AG04449 (cell line): ENCODE measurements around the gene MAML2.
A peak's percentile ranks its signal among the peaks of the same experiment; 100 is the strongest.

ENCODE experiments used
- CTCF ChIA-PET: fragments of 350-600 bp; formaldehyde crosslinking; extraction: SDS; loops from one replicate; lab custom pipeline; 2021; ENCODE audit warnings: antibody characterized with exemption; lab: Yijun Ruan, JAX
- POLR2A ChIA-PET: fragments of 400-600, 350-600 bp; formaldehyde crosslinking; extraction: SDS; loops from one replicate; lab custom pipeline; 2020; ENCODE audit warnings: antibody characterized with exemption, inconsistent platforms; lab: Yijun Ruan, JAX
- DNase-seq: peaks from one replicate; pipeline ENCODE4 v3.0.0-alpha.2; 2010; ENCODE audit warnings: low read depth, low spot score
- H3K4me3 ChIP-seq: 2 replicates; pipeline ENCODE4 v1.5.1; 2011; ENCODE audit warnings: low read depth, mild to moderate bottlenecking, control low read depth, low read length
- CTCF ChIP-seq: IDR thresholded peaks from one replicate; pipeline ENCODE4 v1.5.1; 2011; ENCODE audit warnings: mild to moderate bottlenecking, moderate library complexity, low read length, control low read depth, inconsistent platforms; ENCODE audit not compliant: insufficient read depth; ENCODE audit errors: missing control alignments

MAML2 gene

GRCh38 chr11:96015906-96016565 lies 327.0 kb downstream of the MAML2 start:
- no peak overlapping the region for H3K4me3 ChIP-seq
- CTCF ChIA-PET = interaction anchor here (1.5 kb wide), 1 partner anchor 327 kb away, joined by 5 read pairs; the partner anchor contains the start of gene MAML2
- DNase-seq = no peak
- no peak for TF ChIP-seq CTCF
- POLR2A ChIA-PET = no interaction called here

- POLR2A ChIA-PET = interaction anchor here (0.6 kb wide), 1 partner anchor 20 kb away, joined by 3 read pairs; no protein-coding TSS in a partner anchor
Measured at GRCh38 chr11:96014217-96014616, 328.8 kb downstream of the MAML2 start.

GRCh38 chr11:96013461-96014213 lies 329.4 kb downstream of the MAML2 start:
- H3K4me3 ChIP-seq = no peak overlapping the region
- TF ChIP-seq CTCF = no peak
- DNase-seq = no peak
- ChIA-PET POLR2A (interaction anchor here (0.6 kb wide), 1 partner anchor 21 kb away, joined by 3 read pairs; no protein-coding TSS in a partner anchor), CTCF (interaction anchor here (1.0 to 2.8 kb wide), 4 partner anchors 12 to 383 kb away, joined by 3 to 14 read pairs (median 6); partner anchors contain the start of genes CCDC82, JRKL and MAML2)

More at GRCh38 chr11:96014217-96014616, 328.8 kb downstream of the MAML2 start:
- TF ChIP-seq CTCF = no peak
- no peak for DNase-seq
- CTCF ChIA-PET = interaction anchor here (1.0 to 2.8 kb wide), 4 partner anchors 141 to 382 kb away, joined by 5 to 14 read pairs (median 6); partner anchors contain the start of gene MAML2
- no peak overlapping the region for H3K4me3 ChIP-seq

- DNase-seq = peak; percentile 19
- TF ChIP-seq CTCF = peak; percentile 58
- ChIA-PET POLR2A (no interaction called here), CTCF (interaction anchor here (1.0 to 2.8 kb wide), 6 partner anchors 10 to 384 kb away, joined by 3 to 8 read pairs (median 3); partner anchors contain the start of genes CCDC82, JRKL and MAML2)
- H3K4me3 ChIP-seq = no peak overlapping the region; the same call in 1 of the 2 replicates
Measured at GRCh38 chr11:96012086-96012824, 330.7 kb downstream of the MAML2 start.

- ChIA-PET CTCF (interaction anchor here (1.2 to 1.4 kb wide), 2 partner anchors 12 to 383 kb away, joined by 3 read pairs; no protein-coding TSS in a partner anchor), POLR2A (no interaction called here)
- TF ChIP-seq CTCF = no peak
- no peak overlapping the region for H3K4me3 ChIP-seq
- no peak for DNase-seq
Measured at GRCh38 chr11:96010683-96011082, 332.3 kb downstream of the MAML2 start.
